SHP77 treated with DMSO at 0.1 percent for 48 hours (cell line): ENCODE measurements around the gene CYTH1.
"Not testable (repeated sequence)": the region's sequence is repeated elsewhere in the genome, so short reads cannot be mapped to it uniquely, and the experiment has no call there.

Experiments used
- DNase-seq: peaks from one replicate; lab custom pipeline; 2025; lab: John Stamatoyannopoulos, UW

CYTH1 gene

GRCh38 chr17:78787444-78787843 lies 5.4 kb upstream of the CYTH1 start:
- no peak for DNase-seq

- DNase-seq = peak; percentile 11
Observed at GRCh38 chr17:78785663-78786057, 3.6 kb upstream of the CYTH1 start.

GRCh38 chr17:78785011-78785662 lies 3.1 kb upstream of the CYTH1 start:
- no peak for DNase-seq

- no peak for DNase-seq
Observed at GRCh38 chr17:78784352-78784751, 2.3 kb upstream of the CYTH1 start.

DNA sequence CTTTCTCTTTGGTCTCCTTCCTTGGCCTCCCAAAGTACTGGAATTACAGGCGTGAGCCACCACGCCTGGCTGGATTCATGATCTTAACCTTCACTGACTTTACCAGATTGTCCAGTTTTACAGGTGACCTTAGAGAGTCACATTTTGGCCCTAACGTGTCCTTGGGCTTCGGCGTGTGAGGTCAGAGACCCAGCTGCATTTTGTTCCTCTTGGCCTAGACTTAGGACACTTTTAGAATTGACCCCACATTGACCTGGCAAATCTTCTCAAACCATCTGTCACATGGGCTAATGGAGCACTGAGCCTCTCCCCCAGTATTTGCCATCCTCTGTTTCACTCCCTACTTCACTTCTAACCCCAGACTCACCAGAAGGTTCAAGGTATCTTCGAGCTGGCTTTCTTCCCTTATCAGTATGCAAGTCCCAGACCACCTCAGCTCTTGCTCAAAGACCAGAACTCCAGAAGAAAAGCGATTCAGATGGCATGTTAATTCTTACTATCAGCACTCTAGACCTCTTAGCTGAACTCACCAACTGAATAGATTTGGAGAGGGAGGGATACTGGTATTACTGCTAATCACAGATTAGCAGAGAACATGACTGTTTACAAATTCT lies 1.7 kb upstream of the CYTH1 start:
- DNase-seq = no peak

- DNase-seq = no peak
Observed at GRCh38 chr17:78781104-78781892, 775 bp downstream of the CYTH1 start.

- no peak for DNase-seq
Observed at GRCh38 chr17:78780335-78780734, 1.7 kb downstream of the CYTH1 start.

GRCh38 chr17:78779850-78780249 lies 2.2 kb downstream of the CYTH1 start:
- DNase-seq = no peak

DNA sequence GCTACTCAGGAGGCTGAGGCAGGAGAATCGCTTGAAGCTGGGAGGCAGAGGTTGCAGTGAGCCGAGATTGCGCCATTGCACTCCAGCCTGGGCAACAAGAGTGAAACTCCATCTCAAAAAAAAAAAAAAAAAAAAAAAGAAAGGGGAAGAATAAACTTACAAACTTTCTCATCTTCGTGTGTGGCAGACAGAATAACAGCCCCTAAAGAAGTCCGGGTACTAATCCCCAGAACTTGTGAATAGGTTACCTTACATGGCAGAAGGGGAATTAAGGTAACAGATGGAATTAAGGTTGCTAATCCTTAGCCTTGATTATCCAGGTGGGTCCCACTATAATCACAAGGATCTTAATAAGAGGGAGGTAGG lies 2.8 kb downstream of the CYTH1 start:
- not testable (repeated sequence) for DNase-seq

- no peak for DNase-seq
Observed at GRCh38 chr17:78777881-78778280, 4.2 kb downstream of the CYTH1 start.

GRCh38 chr17:78774956-78775571 lies 7.0 kb downstream of the CYTH1 start:
- no peak for DNase-seq

GRCh38 chr17:78774453-78774852 lies 7.6 kb downstream of the CYTH1 start:
- DNase-seq = no peak

- no peak for DNase-seq
Observed at GRCh38 chr17:78771758-78772382, 10.2 kb downstream of the CYTH1 start.

- no peak for DNase-seq
Observed at GRCh38 chr17:78769196-78769773, 12.8 kb downstream of the CYTH1 start.

DNA sequence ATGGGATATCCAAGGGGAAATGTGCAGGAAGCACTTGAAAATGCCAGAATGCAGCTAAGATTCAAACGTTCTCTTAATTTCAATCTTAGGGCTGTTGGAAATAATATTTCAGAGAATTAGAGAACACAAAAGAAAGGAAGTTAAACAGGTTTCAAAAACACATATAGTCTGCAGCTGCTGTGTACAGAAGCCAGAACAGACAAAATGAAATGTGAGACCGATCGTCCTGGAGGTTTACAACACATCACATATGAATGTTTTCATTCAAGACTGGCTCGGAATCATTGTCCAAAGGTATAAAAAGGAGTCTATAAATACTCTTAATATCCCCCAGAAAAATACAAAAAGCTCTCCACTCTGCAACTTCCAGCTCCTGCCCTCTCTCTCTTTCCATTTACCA lies 14.3 kb downstream of the CYTH1 start:
- DNase-seq = no peak

DNA sequence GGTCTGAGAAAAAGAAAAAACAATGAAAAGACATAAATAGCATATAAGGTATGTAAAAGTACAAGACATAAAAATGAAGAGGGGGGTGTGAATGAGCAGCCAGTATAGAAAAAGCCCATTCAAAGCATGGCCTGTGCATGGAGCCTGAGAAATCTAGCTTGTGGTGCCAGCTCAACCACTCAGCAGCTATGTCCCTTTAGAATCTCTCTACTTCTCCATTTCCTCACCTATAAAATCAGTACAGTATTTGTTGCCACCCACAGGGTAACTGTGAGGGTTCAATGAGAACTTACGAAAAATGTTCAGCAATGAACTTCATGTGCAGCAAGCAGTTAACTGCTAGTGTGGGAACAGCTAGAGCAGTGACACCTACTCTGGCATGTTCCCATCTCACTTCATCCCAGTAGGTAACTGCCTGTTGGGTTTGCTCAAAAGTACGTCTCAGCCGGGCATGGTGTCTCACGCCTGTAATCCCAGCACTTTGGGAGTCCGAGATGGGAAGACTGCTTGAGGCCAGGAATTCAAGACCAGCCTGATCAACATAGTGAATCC lies 15.3 kb downstream of the CYTH1 start:
- DNase-seq = no peak

DNA sequence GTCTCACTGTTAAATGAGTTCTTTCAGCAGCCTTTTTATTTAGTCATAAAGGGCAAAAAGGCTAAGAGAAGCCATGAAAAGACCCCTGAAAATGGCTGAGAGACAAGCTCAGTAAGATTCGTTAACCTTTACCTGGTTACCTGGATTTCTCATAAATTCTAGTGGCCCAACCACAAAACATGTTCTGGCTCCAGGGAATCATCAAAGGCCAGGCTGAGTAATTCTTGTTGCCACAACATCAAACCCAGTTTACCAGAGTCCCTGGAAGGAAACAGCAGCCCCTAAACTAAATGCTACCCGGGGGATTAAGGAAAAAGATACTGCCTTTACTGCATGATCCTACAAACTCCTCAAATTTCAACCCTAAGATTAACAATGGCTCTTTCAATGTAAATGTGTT lies 15.8 kb downstream of the CYTH1 start:
- DNase-seq = no peak

- DNase-seq = no peak
Observed at GRCh38 chr17:78765821-78766220, 16.3 kb downstream of the CYTH1 start.

DNA sequence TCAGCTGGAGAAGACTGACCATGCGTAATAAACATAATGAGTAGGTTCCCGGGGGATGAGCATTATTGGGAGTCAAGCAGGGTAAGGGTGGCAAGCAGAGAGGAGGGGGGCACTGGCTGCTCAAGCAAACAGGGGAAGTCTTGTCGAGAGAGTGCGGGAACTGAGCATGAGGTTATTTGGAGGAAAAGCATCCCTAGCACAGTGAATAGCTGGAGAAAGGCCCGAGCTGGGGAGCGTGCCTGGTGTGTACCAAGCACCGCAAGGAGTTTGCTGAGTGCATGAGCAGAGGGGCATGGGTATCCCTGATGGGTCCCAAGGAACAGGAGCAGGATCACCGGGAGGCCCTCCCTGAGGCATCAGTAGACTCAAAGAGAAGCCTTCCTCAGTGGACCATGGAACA lies 17.2 kb downstream of the CYTH1 start:
- no peak for DNase-seq

DNA sequence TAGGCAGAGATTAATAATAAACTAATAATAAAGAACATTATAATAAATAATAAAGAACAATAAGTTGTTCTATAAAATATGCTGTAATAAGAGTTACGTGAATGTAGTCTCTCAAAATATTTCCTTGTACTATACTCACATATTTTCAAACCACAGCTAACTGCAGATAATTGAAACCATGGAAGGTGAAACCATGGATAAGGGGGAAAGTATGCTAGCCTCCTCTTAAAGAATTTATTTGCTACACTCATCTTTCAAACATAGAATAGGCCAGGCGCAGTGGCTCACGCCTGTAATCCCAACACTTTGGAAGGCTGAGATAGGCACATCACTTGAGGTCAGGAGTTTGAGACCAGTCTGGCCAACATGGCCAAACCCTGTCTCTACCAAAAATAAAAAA lies 18.5 kb downstream of the CYTH1 start:
- DNase-seq = no peak

GRCh38 chr17:78761789-78762406 lies 20.2 kb downstream of the CYTH1 start:
- no peak for DNase-seq
